GM20000 (cell line): Measurements from ENCODE around the gene NTNG2.
"Not testable (repeated sequence)": the region's sequence is repeated elsewhere in the genome, so short reads cannot be mapped to it uniquely, and the experiment has no call there.

Experiments used
- DNase-seq: peaks from one replicate; pipeline ENCODE4 v3.0.0; 2012; ENCODE audit warnings: low spot score
- CTCF ChIP-seq: IDR thresholded peaks from 2 replicates; pipeline ENCODE4 v1.5.1; 2012; ENCODE audit warnings: mild to moderate bottlenecking, control low read depth; ENCODE audit errors: extremely low read depth, missing control alignments

The NTNG2 gene

GRCh38 chr9:132268725-132269352 is 107.0 kb downstream of the NTNG2 start:
- DNase-seq: peak; percentile 63
- TF ChIP-seq CTCF: peak; percentile 72

DNA sequence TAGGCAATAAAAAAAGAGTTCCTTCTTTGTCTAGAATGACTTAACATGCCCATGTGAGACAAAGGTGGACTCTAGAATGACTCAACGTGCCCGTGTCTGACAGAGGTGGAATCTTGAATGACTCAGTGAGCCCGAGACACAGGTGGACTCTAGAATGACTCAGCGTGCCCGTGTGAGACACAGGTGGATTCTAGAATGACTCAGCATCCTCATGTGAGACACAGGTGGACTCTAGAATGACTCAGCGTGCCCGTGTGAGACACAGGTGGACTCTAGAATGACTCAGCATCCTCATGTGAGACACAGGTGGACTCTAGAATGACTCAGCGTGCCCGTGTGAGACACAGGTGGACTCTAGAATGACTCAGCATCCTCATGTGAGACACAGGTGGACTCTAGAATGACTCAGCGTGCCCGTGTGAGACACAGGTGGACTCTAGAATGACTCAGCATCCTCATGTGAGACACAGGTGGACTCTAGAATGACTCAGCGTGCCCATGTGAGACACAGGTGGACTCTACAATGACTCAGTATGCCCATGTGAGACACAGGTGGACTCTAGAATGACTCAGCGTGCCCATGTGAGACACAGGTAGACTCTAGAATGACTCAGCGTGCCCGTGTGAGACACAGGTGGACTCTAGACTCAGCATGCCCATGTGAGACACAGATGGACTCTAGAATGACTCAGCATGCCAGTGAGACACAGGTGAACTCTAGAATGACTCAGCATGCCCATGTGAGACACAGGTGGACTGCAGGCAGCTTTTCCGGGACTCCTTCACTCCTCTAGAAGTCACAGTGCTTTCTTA is 108.1 kb downstream of the NTNG2 start:
- DNase-seq: not testable (repeated sequence)

DNA sequence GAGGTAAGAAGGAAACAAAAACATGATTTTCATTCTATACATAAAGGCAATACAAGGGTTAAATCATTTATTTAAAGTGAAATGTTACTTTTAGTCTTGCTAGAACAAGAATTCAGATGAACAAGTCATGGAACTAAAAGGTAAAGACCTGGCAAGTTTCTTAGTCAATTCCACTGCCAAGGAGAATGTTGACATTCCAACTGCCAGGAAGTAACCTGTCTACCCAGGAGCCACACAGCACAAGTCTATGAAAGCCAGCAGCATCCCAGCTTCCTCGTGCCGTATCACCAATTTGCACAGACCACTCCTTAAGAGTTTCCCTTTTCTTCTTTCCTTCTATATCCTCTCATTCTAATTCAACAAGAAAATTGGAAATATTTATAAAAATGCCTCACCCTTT is 113.0 kb downstream of the NTNG2 start:
- no peak for TF ChIP-seq CTCF
- DNase-seq: no peak

DNA sequence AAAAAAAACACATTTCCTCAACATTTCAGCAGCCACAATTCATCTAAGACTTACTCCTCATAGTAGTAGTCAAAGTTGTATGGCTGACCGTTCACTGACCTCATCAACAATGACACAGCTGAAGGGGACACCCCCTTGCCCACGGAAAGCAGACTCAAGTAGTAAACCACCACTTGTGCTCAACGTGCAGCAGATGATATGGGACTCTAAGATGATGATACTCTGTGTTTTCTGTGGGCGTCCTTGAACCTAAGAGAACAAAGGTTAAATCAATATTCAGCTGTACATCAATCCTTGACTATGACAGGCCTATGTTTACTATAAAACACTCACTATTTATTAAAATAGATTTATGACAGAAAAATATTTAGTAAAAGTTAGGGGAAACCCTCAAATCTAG is 121.3 kb downstream of the NTNG2 start:
- peak; percentile 27 for DNase-seq
- no peak for TF ChIP-seq CTCF

GRCh38 chr9:132283863-132284262 is 122.0 kb downstream of the NTNG2 start:
- DNase-seq: no peak
- no peak for TF ChIP-seq CTCF

- TF ChIP-seq CTCF: no peak
- no peak for DNase-seq
Measured at GRCh38 chr9:132287256-132287760, 125.5 kb downstream of the NTNG2 start.

DNA sequence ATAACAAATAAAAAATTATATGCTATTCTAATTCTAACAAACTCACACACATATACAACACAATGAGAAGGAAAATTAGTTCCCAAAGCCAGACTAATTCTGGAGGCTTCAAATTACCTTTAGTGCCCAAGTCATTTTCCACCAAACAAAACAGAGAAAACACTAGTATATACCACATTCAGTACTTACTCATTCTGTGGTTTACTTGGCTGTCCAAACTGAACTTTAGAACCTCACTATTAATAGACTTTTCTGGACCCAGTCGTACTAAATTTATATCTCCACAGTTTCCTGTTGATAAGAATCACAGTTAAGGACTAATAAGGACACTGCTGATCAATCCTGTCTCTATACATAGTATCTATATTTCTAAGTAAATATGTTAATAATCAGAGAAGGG is 126.5 kb downstream of the NTNG2 start:
- no peak for TF ChIP-seq CTCF
- no peak for DNase-seq
